A673 (cell line): ENCODE data around the gene SRI. TPM values are rescaled to one million over a fixed set of nuclear protein-coding genes. Genes with fewer than 3 reads are reported as not detected.

Source experiments
- BruUV-seq: library from RNA; stranded (reverse); fragments of 400-500 nt; replicated peaks from 2 replicates; lab custom pipeline; 2021; lab: Mats Ljungman, UMichigan
- CTCF ChIA-PET: fragments of 300-600 bp; sonication (Branson Sonifier 250); formaldehyde crosslinking; loops from one replicate; lab custom pipeline; 2022; ENCODE audit warnings: antibody characterized with exemption; lab: Charles Lee
- POLR2A ChIA-PET: fragments of 300-600 bp; sonication (Branson Sonifier 250); formaldehyde crosslinking; loops from one replicate; lab custom pipeline; 2022; ENCODE audit warnings: antibody characterized with exemption; ENCODE audit not compliant: low non-redundant PET; lab: Charles Lee
- DNase-seq: peaks from one replicate; pipeline ENCODE4 v3.0.0-alpha.2; 2015; ENCODE audit warnings: low spot score
- H3K27ac ChIP-seq: fragments of 200-600 bp; sonication (generic); 2 replicates; pipeline ENCODE4 v1.5.1; 2016; ENCODE audit warnings: mixed run types, low read depth, mild to moderate bottlenecking, mixed read lengths, antibody characterized with exemption, low read length; ENCODE audit not compliant: poor library complexity, severe bottlenecking
- H3K27me3 ChIP-seq: fragments of 200-600 bp; sonication (generic); replicated peaks from 2 replicates; pipeline ENCODE4 v1.6.1; 2017; ENCODE audit warnings: mixed run types, low read depth, mild to moderate bottlenecking, mixed read lengths, antibody characterized with exemption, low read length; ENCODE audit not compliant: insufficient read depth, poor library complexity
- H3K36me3 ChIP-seq: fragments of 200-600 bp; sonication (generic); 2 replicates; pipeline ENCODE4 v1.6.1; 2016; ENCODE audit warnings: mixed run types, mild to moderate bottlenecking, mixed read lengths, antibody characterized with exemption, low read length; ENCODE audit not compliant: insufficient read depth, poor library complexity, severe bottlenecking
- H3K4me1 ChIP-seq: fragments of 200-600 bp; sonication (generic); 2 replicates; pipeline ENCODE4 v1.6.1; 2017; ENCODE audit warnings: mixed run types, mild to moderate bottlenecking, mixed read lengths, antibody characterized with exemption, low read length; ENCODE audit not compliant: insufficient read depth, poor library complexity, severe bottlenecking
- H3K4me3 ChIP-seq: fragments of 200-600 bp; sonication (generic); 2 replicates; pipeline ENCODE4 v1.5.1; 2016; ENCODE audit warnings: low read depth, mixed run types, mild to moderate bottlenecking, mixed read lengths, low read length; ENCODE audit not compliant: poor library complexity, severe bottlenecking
- H3K9me3 ChIP-seq: fragments of 200-600 bp; sonication (generic); 2 replicates; pipeline ENCODE4 v1.6.1; 2016; ENCODE audit warnings: mixed run types, low read depth, mild to moderate bottlenecking, mixed read lengths, antibody characterized with exemption, low read length; ENCODE audit not compliant: poor library complexity, severe bottlenecking
- CTCF ChIP-seq: fragments of 300-800, 200-600 bp; sonication (generic); conservative IDR thresholded peaks from 2 replicates; pipeline ENCODE4 v1.5.1; 2017; ENCODE audit warnings: low read depth, mild to moderate bottlenecking, antibody characterized with exemption, low read length, moderate library complexity, mixed read lengths
- EZH2 ChIP-seq: fragments of 200-600 bp; sonication (generic); IDR thresholded peaks from 2 replicates; pipeline ENCODE4 v1.6.1; 2017; ENCODE audit warnings: borderline replicate concordance, low read depth, mild to moderate bottlenecking, mixed read lengths, antibody characterized with exemption, low read length; ENCODE audit not compliant: poor library complexity, severe bottlenecking
- intact Hi-C: fragments of 100-400 bp; cut with micrococcal nuclease; formaldehyde crosslinking; loops from one replicate; pipeline ENCODE4 v1.10.0; 2022; ENCODE audit not compliant: unreplicated experiment
- total RNA-seq: library from RNA; stranded (reverse); gene quantifications from 2 replicates; pipeline ENCODE4 v1.2.3, GENCODE V29; 2021

Gene SRI
- total RNA-seq, 1 experiment from 2014 or later: 87.7 TPM

GRCh38 chr7:88230646-88231045, 10.8 kb upstream of the SRI start:
- Histone ChIP-seq H3K27ac (no peak overlapping the region), H3K4me3 (no peak overlapping the region), H3K27me3 (no peaks in the 10 kb centered on the region), H3K36me3 (no peaks in the 10 kb centered on the region), H3K4me1 (no peaks in the 10 kb centered on the region), H3K9me3 (no peaks in the 10 kb centered on the region)
- ChIA-PET POLR2A (no interaction called here), CTCF (no interaction called here)
- no peak for DNase-seq
- no TSS peak for BruUV-seq
- intact Hi-C loops: no loop called here
- TF ChIP-seq CTCF: no peak
- TF ChIP-seq EZH2: no peak

DNA sequence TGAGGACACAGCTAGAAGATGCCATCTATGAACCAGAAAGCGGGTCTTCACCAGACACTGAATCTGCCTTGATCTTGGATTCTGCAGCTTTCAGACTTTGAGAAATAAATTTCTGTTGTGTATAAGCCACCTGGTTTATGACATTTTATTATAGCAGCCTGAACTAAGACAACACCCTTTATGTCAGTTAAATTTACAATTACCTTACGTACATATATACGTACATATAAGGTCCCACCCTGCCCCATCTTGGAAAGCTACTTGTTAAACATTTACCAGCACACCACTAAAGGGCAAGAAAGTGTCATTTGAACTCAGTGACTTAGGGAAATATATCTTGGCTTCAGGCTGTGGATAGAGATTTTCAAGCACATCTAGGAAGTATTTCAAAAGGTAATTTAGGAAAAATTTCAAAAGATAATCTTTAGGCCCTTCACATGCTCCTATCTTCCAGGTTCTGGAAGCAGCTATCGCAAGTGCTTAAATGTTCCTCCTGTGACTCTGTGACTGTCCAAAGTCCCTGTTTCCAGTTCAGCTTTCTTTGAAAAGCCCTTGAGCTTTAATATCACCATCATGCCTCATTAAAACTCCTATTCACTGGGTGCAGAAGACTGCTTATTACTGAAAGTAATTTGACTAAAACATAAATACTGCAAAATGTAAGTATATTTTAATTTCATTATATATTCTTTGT, 9.6 kb upstream of the SRI start:
- intact Hi-C loops: no loop called here
- ChIA-PET POLR2A (no interaction called here), CTCF (no interaction called here)
- no peak for DNase-seq
- no TSS peak for BruUV-seq
- Histone ChIP-seq H3K36me3 (no peaks in the 10 kb centered on the region), H3K4me1 (no peaks in the 10 kb centered on the region), H3K4me3 (no peak overlapping the region), H3K9me3 (no peaks in the 10 kb centered on the region), H3K27ac (no peak overlapping the region), H3K27me3 (no peaks in the 10 kb centered on the region)
- no peak for TF ChIP-seq CTCF
- TF ChIP-seq EZH2: no peak

DNA sequence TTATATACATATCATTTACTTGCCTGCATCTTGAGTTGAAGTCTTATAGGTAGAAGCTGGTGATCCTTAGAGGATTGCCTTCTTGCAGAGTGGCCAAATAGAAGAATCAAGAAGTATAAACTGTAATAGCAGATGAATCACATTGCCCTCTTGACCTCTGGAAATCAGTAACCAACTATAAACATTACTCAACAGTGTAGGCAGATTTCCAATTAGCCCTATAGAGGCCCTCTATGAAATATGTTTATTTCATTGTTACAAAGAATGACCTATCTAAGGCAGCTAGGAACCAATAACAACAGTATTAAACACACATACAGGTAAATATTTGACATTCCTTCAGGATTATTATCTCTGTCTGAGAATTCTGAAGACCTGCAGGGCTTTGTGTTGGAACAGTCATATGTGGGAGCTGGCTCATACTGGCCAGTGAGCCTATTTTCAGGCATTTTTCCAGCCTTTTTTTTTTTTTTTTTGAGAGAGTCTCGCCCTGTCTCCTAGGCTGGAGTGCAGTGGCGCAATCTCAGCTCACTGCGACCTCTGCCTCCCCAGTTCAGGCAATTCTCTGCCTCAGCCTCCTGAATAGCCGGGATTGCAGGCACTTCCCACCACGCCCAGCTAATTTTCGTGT, 7.2 kb upstream of the SRI start:
- H3K9me3 ChIP-seq: no peaks in the 10 kb centered on the region
- H3K36me3 ChIP-seq: no peaks in the 10 kb centered on the region
- no peak overlapping the region for H3K4me3 ChIP-seq
- intact Hi-C loops: no loop called here
- no peaks in the 10 kb centered on the region for H3K4me1 ChIP-seq
- TF ChIP-seq CTCF (no peak), EZH2 (no peak)
- no peak overlapping the region for H3K27ac ChIP-seq
- CTCF ChIA-PET: no interaction called here
- POLR2A ChIA-PET: no interaction called here
- DNase-seq: no peak
- no peaks in the 10 kb centered on the region for H3K27me3 ChIP-seq
- no TSS peak for BruUV-seq
